HT-29 (cell line): ENCODE data around the gene VAV2. TPM values are rescaled to one million over a fixed set of nuclear protein-coding genes. Genes with fewer than 3 reads are reported as not detected.

Experiments
- DNase-seq: peaks from one replicate; pipeline ENCODE4 v3.0.0-alpha.2; 2015; ENCODE audit warnings: low spot score
- total RNA-seq: library from RNA; depleted of rRNA; stranded (reverse); fragments of >200 nt; shearing (Covaris generic); gene quantifications from 2 replicates; pipeline ENCODE4 v1.2.3, GENCODE V29; 2014

The VAV2 gene
- total RNA-seq, 1 experiment from 2014 or later = 20.3 TPM

- peak; percentile 80 for DNase-seq
Observed at GRCh38 chr9:133782157-133783130, 209.7 kb downstream of the VAV2 start.

- no peak for DNase-seq
Observed at GRCh38 chr9:133781828-133782135, 210.3 kb downstream of the VAV2 start.

DNA sequence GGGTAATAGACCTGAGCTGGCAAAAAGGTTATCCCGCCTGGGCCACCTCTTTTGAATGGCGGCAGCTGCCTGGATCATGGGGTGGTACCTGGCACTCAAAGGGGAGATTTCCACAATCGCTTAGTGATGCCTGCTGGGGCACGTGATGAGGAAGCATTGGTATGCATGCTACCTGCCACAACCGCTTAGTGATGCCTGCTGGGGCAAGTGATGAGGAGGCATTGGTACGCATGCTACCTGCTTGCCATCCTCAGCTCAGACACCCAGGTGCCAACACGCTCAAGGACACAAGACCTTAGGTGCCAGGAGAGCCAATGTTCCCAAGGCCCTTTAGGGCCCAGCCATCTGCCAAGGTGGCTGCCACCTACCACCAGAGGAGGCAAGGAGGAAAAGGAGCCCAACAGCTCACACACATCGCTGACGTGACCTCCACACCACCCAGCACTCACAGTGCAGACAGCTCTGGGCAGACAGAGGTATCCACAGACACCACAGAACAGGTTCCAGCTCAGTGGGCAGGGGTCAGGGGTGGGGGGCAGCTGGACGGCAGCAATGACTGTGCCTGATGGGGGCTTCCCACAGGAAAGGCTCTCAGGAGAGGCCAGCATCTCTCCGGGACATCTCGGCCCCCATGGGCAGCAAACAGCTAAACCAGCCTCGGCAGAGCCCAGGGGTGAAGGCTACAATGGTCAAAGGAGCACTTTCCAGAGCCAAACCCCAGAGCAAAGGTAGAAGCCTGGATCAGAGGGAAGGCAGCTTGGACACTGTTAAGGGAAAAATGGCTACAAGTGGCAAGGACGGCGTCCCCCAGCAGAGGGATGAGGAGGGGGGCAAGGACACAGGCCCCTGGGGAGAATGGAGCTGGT is 210.9 kb downstream of the VAV2 start:
- no peak for DNase-seq

GRCh38 chr9:133780404-133780945 is 211.6 kb downstream of the VAV2 start:
- DNase-seq = no peak

DNA sequence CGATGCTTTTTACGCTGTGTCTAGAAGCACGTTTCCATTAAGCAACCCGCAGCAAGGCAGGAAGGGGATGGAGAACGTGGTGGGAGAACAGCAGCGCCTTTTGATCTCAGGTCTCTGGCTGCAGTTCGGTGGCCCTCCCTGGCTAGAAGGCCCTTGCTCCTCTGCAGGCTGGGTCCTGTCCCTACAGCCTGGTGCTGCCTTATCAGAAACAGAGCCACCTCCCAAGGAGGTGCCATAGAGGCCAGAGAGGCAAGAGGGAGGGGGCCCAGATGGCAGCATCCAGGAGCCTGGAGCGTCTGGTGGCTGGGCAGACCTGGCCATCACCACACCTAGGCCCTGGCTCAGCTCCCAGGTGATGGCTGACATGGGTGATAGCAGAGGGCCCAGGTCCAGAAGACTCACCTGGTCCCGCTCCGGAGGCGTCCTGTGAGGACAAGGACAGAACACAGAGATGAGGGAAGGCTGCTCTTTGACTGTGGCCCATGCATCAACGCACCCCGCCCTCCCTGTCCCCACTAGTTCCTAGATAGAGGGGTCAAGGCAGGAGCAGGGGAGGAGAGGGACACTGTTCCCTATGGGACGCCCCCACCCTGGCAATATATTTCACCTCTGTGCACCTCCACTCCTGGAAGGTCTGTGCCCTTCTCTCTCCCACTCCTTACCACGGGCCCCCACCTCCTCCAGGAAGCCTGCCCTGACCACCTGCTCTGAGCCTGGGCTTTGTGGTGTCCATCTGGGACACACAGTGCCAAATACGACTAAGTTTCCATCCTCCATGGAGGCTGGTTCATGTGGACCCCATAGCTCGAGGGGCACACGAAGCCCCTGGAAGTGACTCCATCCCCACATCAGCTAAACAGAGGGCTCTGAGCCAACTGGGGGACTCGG is 212.4 kb downstream of the VAV2 start:
- DNase-seq = no peak

- no peak for DNase-seq
Observed at GRCh38 chr9:133779081-133779480, 213.0 kb downstream of the VAV2 start.

DNA sequence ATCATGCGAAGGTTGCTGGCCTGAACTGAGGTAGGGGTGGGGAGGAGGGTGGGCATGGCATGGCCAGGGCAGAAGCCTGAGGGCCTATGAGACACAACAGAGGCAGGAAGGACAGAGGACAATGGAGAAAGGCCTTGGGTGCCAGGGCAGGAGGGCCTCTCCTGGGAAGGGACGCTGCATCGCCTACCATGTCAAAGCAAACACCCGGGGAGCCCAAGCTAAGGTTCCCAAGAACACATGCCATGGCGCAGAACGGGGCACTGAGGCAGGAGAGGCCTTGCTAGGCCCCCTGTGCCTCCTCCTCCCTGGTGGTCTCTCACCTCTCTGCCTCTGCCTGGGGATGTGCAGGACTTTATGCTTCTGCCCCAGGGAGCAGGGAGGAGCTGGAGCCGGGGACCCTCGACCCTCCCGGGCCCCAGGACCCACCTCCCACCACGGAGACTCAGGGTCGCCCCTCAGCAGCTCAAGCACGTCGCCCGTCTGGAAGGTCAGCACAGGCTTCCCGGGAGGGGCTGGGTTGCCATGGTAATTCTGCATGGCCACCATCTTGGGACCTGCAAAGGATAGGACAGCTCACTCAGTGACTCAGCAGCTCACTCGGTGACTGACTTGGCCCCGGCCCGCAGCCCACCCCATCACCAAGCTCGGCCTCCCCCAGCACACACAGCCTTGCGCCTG is 213.6 kb downstream of the VAV2 start:
- DNase-seq = no peak

DNA sequence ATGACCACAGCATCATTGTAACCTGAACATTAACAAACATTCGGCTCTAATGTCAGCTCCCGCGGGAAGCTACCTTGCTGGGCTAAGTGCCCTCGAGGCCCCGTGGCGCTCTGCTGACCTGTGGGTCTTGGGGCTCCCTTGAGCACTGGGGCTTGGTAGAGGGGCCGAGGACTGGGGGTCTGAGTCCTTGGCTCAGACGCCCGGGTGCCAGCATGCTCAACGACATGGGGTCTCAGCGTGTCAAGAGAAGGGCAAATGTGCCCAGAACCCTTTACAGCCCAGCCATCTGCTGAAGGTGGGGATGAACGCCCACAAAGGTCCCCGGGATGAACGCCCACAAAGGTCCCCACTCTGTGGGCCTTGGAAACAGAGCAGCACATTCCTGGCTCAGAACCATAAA is 214.3 kb downstream of the VAV2 start:
- DNase-seq = no peak

GRCh38 chr9:133777068-133777791 is 214.9 kb downstream of the VAV2 start:
- no peak for DNase-seq

GRCh38 chr9:133775951-133776905 is 215.9 kb downstream of the VAV2 start:
- no peak for DNase-seq

DNA sequence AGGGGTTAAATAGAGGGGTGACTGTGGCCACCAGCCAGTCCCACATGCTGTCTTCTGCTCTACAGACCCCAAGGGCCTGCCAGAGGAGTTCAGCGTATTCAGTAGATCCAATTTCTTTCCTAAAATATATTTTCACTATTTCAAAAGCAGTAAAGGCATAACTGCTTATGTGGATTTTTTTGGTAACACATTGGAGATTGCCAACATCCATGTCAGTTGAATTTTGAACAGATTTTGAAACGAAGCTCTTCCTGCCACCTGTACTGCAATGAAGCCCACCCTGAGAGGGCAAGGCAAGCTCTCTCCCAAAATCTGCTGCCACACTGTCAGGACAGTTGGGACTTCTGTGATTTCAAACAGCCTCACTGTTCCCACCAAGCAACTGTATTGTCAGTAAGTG is 216.8 kb downstream of the VAV2 start:
- DNase-seq = no peak

- DNase-seq = no peak
Observed at GRCh38 chr9:133774799-133775198, 217.3 kb downstream of the VAV2 start.

DNA sequence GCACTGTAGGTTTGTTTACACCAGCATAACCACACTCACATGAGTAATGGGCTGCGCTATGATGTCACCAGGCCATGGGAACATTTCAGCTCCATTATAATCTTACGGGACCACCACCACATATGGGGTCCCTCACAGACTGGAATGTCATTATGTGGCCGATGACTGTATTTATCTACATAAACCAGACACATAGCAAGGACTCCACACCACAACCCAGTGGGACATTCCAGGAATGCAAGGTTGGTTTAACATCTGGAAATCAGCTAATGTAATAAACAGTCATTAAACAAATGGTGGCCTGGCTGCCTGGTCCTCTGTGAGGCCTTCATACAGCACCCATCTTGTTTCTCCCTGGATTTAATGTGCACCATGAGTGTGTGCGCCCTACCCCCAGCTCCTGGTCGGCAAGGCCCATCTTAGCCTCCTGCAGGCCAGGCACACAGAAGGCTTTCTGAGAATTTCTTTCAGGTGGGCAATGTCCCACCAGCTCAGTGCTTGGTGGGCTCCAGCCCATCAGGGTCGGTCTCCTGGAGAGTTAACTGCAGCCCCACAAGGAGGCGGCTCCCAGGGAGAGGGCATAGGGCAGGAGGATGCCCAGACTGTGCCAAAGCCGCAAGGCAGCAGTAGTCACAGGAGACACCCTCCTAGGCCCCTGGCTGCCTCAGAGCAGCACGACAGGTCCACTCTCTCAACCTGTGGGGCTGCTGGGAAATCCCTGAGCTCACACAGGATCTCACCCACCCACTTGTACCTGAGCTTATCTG is 218.1 kb downstream of the VAV2 start:
- DNase-seq = no peak

DNA sequence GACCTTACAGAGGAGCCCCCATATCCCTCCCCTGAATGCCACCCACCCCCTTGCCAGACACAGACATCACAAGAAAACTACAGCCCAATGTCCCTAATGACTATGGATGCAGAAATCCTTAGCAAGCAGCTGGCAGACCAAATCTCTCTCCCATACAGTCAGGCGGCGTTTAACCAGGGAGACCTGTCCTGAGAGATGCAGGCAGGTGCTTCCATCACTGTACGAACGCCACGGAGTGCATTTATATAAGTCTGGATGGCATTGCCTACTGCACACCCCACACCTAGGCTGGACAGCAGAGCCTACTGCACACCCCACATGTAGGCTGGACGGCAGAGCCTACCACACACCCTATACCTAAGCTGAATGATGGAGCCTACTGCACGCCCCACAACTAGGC is 219.5 kb downstream of the VAV2 start:
- no peak for DNase-seq

GRCh38 chr9:133771486-133772482 is 220.3 kb downstream of the VAV2 start:
- DNase-seq = no peak

DNA sequence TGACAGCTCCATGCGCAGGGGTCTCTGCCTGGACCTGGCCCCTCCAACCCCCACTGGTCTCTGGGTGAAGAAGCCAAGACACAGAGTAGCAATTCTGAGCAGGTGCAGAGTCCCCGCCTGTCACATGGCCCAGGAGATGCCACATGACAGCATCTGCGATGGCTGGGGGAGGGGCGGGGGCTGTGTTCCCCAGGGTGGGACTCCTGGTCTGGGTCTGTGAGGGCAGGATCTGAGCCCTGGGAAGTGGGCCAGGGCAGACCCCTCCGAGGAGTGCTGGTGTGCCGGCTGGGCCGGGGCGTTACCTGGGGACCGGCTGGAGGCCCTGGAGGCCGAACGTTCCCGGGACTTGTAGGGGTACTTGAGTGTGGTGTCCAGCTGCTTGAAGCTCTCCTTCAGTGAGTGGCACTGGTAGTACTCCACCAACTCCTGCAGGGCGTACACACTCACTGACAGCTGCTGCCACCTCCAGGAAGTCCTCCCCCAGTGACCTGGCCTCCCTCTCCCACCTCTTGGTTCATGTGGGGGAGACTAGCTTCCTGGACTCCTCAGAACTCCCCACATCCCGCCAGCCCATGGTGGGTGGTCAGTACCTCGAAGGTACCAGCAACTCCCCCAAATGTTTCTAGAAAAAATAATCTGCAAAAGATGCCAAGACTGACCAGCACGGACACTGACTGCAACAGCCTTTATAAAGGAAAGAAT is 221.9 kb downstream of the VAV2 start:
- DNase-seq = no peak
